LNCAP (cell line): Measurements from ENCODE around the gene CHD9.

ENCODE experiments used
- TF ChIP-seq, protein P1 (sequence below): fragments of 450-650 bp; IDR thresholded peaks from 2 replicates; pipeline ENCODE4 v1.5.1; 2017; ENCODE audit warnings: mild to moderate bottlenecking

CHD9 gene

DNA sequence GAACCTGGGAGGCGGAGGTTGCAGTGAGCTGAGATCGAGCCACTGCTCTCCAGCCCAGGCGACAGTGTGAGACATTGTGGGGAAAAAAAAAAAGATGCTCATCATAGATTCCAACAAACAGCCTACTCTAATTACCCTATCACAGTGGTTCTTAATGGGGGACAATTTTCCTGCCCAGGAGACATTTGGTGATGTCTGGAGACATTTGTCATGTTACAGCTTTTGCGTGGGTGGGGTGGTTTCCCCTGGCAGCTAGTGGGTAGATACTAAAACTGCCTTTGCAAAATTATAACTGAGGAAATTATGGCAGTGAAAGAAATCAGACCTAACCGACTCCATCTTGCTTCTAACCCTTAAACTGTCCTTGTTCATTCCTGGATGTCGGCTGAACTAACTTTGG, 287.0 kb downstream of the CHD9 start:
- TF ChIP-seq, protein P1, sequence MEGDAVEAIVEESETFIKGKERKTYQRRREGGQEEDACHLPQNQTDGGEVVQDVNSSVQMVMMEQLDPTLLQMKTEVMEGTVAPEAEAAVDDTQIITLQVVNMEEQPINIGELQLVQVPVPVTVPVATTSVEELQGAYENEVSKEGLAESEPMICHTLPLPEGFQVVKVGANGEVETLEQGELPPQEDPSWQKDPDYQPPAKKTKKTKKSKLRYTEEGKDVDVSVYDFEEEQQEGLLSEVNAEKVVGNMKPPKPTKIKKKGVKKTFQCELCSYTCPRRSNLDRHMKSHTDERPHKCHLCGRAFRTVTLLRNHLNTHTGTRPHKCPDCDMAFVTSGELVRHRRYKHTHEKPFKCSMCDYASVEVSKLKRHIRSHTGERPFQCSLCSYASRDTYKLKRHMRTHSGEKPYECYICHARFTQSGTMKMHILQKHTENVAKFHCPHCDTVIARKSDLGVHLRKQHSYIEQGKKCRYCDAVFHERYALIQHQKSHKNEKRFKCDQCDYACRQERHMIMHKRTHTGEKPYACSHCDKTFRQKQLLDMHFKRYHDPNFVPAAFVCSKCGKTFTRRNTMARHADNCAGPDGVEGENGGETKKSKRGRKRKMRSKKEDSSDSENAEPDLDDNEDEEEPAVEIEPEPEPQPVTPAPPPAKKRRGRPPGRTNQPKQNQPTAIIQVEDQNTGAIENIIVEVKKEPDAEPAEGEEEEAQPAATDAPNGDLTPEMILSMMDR, result no peak

DNA sequence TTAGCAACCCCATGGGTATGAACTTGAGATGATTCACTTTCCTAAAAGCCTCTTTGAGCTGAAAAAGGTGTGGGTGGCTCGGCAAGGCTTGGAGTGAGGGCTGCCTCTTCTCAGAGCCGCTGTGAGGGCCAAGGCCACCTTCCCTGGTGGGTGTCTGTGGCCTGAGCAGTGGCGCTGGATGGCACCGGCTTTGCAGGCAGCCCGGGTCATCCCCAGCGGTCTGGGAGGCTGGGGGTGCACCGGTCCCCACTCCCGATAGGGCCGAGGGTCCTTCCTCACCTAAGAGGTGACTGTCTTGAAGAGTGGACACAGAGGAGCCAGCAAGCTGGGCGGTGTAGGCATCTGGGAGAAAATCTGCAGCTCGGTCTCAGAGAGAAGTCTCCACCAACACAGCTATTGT, 300.3 kb downstream of the CHD9 start:
- TF ChIP-seq, protein P1, result no peak

DNA sequence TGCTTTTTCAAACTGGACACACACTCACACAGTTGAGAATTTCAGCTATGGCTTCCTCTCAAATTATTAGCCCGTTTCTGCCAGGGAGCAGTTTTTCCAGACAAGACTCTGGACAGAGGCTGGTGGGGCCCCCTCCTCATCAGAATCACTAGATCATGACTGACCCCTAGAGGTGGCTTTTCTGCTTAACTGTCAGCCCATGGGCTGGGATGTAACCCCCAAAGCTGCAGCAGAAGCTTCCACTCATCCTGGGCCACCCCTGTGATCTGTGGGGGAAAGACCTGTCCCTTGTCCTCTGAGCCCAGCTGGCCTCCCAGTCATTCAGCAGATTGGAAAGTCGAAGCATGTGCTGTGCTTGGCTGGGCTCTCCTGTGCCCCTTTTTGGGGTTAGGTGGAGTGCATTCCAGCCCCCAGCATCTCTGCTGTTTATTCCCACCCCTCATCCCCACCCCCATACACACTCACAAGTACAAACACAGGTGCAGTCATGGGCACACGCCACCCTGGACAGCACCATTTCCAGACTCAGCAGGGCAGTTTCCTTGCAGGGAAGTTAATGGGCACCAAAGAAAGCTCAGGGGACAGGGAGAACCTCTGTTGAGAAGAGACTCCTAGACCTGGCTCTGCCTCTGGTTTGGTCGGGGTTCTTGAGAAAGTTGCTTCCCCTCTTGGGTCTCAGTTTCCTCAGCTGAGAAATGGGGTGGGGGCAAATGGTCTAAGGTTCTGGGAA, 301.9 kb downstream of the CHD9 start:
- TF ChIP-seq, protein P1, result no peak

DNA sequence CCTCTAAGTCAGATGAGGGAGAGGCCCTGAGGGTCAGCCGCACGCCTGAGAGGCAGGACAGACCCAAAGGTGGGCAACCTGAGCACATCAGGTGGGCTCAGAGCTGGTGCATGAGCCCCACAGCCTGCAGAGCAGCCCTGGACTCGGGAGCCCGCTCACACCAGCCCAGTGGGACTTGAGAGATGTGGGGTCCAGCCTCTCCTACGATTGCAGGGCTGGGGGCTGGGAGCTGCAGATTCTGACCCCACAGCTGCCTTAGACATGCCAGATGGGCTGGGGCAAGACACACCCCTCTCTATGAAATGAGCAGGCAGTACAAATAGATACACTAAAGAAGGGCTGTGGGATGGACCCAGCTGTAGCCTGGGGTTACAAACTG, 302.4 kb downstream of the CHD9 start:
- TF ChIP-seq, protein P1, result no peak

DNA sequence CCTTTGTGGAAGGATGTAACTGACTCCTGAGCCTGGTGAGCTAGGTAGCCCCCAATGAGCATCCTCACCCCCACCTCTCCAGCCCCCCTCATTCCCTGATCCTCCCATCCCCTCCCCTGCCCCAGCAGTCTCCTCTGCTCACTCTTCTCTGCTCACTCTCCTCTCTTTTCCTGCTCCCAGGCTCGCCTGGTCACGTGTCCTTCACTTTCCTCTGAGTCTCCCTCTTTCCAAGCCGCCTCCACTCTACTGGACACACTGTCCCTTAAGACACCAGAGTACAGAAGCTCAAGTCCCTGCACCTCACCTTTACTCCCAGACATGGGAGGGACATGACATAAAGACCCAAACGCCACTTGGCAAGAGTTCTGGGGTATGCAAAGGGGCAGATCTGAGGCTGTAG, 303.2 kb downstream of the CHD9 start:
- TF ChIP-seq, protein P1, result no peak

DNA sequence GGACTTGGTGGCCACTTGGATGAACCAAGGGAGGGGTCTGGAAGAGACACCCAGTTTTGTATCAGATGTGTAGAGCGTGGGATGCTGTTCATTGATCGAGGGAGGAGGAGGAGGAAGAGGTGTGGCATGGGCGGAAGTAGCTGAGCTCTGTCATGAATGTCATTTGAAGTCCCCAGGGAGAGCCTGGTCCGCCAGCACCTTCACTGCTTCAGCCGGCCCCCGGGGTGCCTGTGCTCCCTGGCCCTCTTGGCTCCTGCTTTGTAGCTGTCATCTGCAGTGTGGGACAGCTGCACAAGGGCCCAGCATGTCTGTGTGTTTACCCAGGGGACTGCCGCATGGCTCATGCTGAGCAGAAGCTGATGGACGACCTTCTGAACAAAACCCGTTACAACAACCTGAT, 304.1 kb downstream of the CHD9 start:
- TF ChIP-seq, protein P1, result no peak

DNA sequence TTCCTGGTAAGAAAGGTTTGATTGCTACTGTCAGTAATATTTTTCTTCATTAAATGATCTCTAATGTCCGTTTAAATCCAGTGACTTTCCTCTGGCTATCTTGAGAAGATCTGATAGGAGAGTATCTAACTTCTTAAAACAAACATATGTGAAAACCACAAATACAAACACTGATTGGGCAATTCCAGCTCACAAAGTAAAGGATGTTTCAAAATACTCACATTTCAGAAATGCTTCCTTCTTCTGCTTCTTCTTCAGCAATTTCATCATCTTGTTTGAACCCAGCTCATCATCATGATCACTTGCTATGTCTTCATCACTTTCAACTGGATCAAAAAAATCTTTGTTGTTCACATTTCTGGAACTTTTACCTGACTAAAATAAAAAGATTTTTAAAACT, 315.1 kb downstream of the CHD9 start:
- TF ChIP-seq, protein P1, result no peak

DNA sequence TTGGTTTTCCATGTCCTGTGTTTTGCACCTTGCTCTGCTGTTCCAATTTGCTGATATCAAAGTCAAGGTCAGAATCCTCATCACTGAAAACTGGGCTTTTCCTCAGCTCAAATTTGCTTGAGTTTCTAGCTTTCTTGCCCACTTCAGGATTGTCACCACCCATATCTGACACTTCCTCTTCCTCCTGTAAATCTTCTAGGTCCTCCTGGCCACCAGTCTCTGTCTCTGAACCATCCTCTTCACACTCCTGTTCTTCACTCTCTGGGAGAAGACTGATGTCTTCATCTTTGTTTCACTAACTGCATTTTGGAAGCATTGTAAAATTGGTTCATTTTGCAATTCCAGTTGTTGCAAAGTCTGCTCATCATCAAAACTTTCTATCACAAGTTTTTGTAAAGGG, 316.0 kb downstream of the CHD9 start:
- TF ChIP-seq, protein P1, result no peak
